HEK293 (cell line): ENCODE data around the gene LELP1.

Experiments used
- CTCF ChIA-PET: fragments of 350-600 bp; formaldehyde crosslinking; extraction: SDS; loops from one replicate; lab custom pipeline; 2021; ENCODE audit warnings: antibody characterized with exemption; lab: Yijun Ruan, JAX
- POLR2A ChIA-PET: fragments of 300-600 bp; formaldehyde crosslinking; extraction: SDS; loops from one replicate; lab custom pipeline; 2020; ENCODE audit warnings: antibody characterized with exemption, inconsistent platforms; lab: Yijun Ruan, JAX
- H3K27ac ChIP-seq: fragments of 200-500 bp; sonication (Bioruptor generic); 2 replicates; pipeline ENCODE4 v1.5.1; 2014; ENCODE audit warnings: low read depth, low read length, control low read depth, inconsistent platforms; ENCODE audit errors: extremely low read depth
- H3K36me3 ChIP-seq, 2 experiments: fragments of 200-500 bp in 1 of 2; sonication (Bioruptor generic) in 1 of 2; 1 replicate in 1 of 2; 2 replicates in 1 of 2; pipeline ENCODE4 v1.5.1; 2014 to 2017; ENCODE audit warnings: inconsistent platforms in 2 of 2, low read length in 2 of 2; ENCODE audit not compliant: control insufficient read depth in 2 of 2, insufficient read depth in 1 of 2
- H3K4me1 ChIP-seq: fragments of 200-500 bp; sonication (Bioruptor generic); 2 replicates; pipeline ENCODE4 v1.5.1; 2014; ENCODE audit warnings: mild to moderate bottlenecking, low read length, inconsistent platforms; ENCODE audit not compliant: control insufficient read depth, insufficient read depth
- H3K4me3 ChIP-seq: 2 replicates; pipeline ENCODE4 v1.5.1; 2011; ENCODE audit warnings: low read depth, mild to moderate bottlenecking, control low read depth, low read length, moderate library complexity
- H3K9me3 ChIP-seq: fragments of 200-500 bp; sonication (Bioruptor generic); 2 replicates; pipeline ENCODE4 v1.5.1; 2014; ENCODE audit warnings: low read depth, low read length, inconsistent platforms; ENCODE audit not compliant: control insufficient read depth, insufficient read depth
- GLIS1 ChIP-seq: fragments of 450-650 bp; formaldehyde crosslinking; IDR thresholded peaks from 2 replicates; pipeline ENCODE4 v1.5.1; 2016; ENCODE audit warnings: missing biosample characterization, missing genetic modification characterization
- MEIS1 ChIP-seq: sonication (generic); formaldehyde crosslinking; IDR thresholded peaks from 2 replicates; pipeline ENCODE4 v1.8.1; 2022; ENCODE audit warnings: missing genetic modification reagents, mild to moderate bottlenecking, borderline replicate concordance
- PRDM1 ChIP-seq: fragments of 450-650 bp; formaldehyde crosslinking; IDR thresholded peaks from 2 replicates; pipeline ENCODE4; 2016; ENCODE audit warnings: missing biosample characterization, missing genetic modification characterization
- SETDB1 ChIP-seq: IDR thresholded peaks from one replicate; pipeline ENCODE4 v1.6.1; 2017; ENCODE audit warnings: mild to moderate bottlenecking, low read length, moderate library complexity, mixed read lengths; ENCODE audit not compliant: insufficient read length
- WT1 ChIP-seq: fragments of 450-650 bp; formaldehyde crosslinking; IDR thresholded peaks from 2 replicates; pipeline ENCODE4 v1.5.1; 2016; ENCODE audit warnings: missing biosample characterization, missing genetic modification characterization
- ZBTB21 ChIP-seq: fragments of 450-650 bp; formaldehyde crosslinking; IDR thresholded peaks from 2 replicates; pipeline ENCODE4 v1.5.1; 2017; ENCODE audit warnings: missing biosample characterization, missing genetic modification characterization
- ZNF112 ChIP-seq: fragments of 450-650 bp; formaldehyde crosslinking; IDR thresholded peaks from 2 replicates; pipeline ENCODE4 v1.5.0; 2017; ENCODE audit warnings: missing biosample characterization, missing genetic modification characterization
- ZNF239 ChIP-seq: fragments of 450-650 bp; formaldehyde crosslinking; IDR thresholded peaks from 2 replicates; pipeline ENCODE4 v1.5.1; 2016; ENCODE audit warnings: missing biosample characterization, missing genetic modification characterization
- ZNF560 ChIP-seq: fragments of 450-650 bp; formaldehyde crosslinking; IDR thresholded peaks from 2 replicates; pipeline ENCODE4 v1.5.1; 2017; ENCODE audit warnings: missing biosample characterization, missing genetic modification characterization, borderline replicate concordance
- ZNF621 ChIP-seq: fragments of 450-650 bp; formaldehyde crosslinking; IDR thresholded peaks from 2 replicates; pipeline ENCODE4 v1.5.1; 2017; ENCODE audit warnings: missing biosample characterization, missing genetic modification characterization
- ZNF624 ChIP-seq: fragments of 450-650 bp; formaldehyde crosslinking; IDR thresholded peaks from 2 replicates; pipeline ENCODE4 v1.5.1; 2017; ENCODE audit warnings: missing biosample characterization, missing genetic modification characterization
- ZNF76 ChIP-seq: fragments of 450-650 bp; formaldehyde crosslinking; IDR thresholded peaks from 2 replicates; pipeline ENCODE4; 2016; ENCODE audit warnings: low read depth, missing biosample characterization, missing genetic modification characterization, borderline replicate concordance
- ZNF785 ChIP-seq: fragments of 450-650 bp; formaldehyde crosslinking; IDR thresholded peaks from 2 replicates; pipeline ENCODE4 v1.5.1; 2016; ENCODE audit warnings: missing biosample characterization, missing genetic modification characterization
- ZSCAN5A ChIP-seq: fragments of 450-650 bp; formaldehyde crosslinking; IDR thresholded peaks from 2 replicates; pipeline ENCODE4 v1.5.1; 2016; ENCODE audit warnings: missing biosample characterization, missing genetic modification characterization
- TF ChIP-seq, protein P1 (sequence below): fragments of 450-650 bp; formaldehyde crosslinking; IDR thresholded peaks from 2 replicates; pipeline ENCODE4; 2016; ENCODE audit warnings: missing biosample characterization, missing genetic modification characterization
- TF ChIP-seq, protein P2 (sequence below): fragments of 450-650 bp; formaldehyde crosslinking; conservative IDR thresholded peaks from 2 replicates; pipeline ENCODE4 v1.5.1; 2016; ENCODE audit warnings: low read depth, missing biosample characterization, missing genetic modification characterization
- TF ChIP-seq, protein P3 (sequence below): fragments of 450-650 bp; formaldehyde crosslinking; IDR thresholded peaks from 2 replicates; pipeline ENCODE4 v1.5.1; 2016; ENCODE audit warnings: missing biosample characterization, missing genetic modification characterization
- TF ChIP-seq, protein P4 (sequence below): fragments of 450-650 bp; formaldehyde crosslinking; IDR thresholded peaks from 2 replicates; pipeline ENCODE4 v1.5.1; 2016; ENCODE audit warnings: missing biosample characterization, missing genetic modification characterization
- TF ChIP-seq, protein P5 (sequence below): fragments of 450-650 bp; formaldehyde crosslinking; IDR thresholded peaks from 2 replicates; pipeline ENCODE4 v1.5.1; 2017; ENCODE audit warnings: missing biosample characterization, missing genetic modification characterization

LELP1 gene

DNA sequence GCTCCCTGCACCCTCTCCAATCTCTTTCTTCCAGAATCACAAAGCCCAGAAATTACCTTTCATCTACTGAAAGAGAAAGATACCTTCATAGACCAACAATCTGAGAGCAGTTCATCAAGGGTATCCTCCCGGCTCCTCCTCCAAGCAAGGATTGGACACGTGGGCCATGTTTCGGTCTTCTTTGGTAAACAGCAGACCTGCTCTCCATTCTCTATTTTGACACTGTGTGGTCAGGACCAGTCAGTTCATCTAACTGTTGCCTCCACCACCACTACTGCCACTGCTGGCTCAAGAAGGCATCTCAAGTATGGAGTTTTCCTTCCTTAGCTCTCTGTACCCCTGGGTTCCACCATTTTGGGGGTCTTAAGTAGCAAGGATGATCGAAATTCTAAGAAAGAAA, 8.0 kb upstream of the LELP1 start:
- H3K36me3 ChIP-seq = no peaks in the 10 kb centered on the region
- H3K4me1 ChIP-seq = no peaks in the 10 kb centered on the region
- CTCF ChIA-PET = interaction anchor here (0.6 to 1.5 kb wide), 3 partner anchors 299 to 516 kb away, joined by 3 to 4 read pairs (median 3); no protein-coding TSS in a partner anchor
- H3K4me3 ChIP-seq = no peak overlapping the region
- no peak for TF ChIP-seq SETDB1
- no peak for TF ChIP-seq ZNF112
- TF ChIP-seq, protein P1, sequence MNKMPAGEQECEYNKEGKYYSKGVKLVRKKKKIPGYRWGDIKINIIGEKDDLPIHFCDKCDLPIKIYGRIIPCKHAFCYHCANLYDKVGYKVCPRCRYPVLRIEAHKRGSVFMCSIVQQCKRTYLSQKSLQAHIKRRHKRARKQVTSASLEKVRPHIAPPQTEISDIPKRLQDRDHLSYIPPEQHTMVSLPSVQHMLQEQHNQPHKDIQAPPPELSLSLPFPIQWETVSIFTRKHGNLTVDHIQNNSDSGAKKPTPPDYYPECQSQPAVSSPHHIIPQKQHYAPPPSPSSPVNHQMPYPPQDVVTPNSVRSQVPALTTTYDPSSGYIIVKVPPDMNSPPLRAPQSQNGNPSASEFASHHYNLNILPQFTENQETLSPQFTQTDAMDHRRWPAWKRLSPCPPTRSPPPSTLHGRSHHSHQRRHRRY = no peak
- no peak for TF ChIP-seq ZSCAN5A (tag by site-specific recombination)
- TF ChIP-seq, protein P2, sequence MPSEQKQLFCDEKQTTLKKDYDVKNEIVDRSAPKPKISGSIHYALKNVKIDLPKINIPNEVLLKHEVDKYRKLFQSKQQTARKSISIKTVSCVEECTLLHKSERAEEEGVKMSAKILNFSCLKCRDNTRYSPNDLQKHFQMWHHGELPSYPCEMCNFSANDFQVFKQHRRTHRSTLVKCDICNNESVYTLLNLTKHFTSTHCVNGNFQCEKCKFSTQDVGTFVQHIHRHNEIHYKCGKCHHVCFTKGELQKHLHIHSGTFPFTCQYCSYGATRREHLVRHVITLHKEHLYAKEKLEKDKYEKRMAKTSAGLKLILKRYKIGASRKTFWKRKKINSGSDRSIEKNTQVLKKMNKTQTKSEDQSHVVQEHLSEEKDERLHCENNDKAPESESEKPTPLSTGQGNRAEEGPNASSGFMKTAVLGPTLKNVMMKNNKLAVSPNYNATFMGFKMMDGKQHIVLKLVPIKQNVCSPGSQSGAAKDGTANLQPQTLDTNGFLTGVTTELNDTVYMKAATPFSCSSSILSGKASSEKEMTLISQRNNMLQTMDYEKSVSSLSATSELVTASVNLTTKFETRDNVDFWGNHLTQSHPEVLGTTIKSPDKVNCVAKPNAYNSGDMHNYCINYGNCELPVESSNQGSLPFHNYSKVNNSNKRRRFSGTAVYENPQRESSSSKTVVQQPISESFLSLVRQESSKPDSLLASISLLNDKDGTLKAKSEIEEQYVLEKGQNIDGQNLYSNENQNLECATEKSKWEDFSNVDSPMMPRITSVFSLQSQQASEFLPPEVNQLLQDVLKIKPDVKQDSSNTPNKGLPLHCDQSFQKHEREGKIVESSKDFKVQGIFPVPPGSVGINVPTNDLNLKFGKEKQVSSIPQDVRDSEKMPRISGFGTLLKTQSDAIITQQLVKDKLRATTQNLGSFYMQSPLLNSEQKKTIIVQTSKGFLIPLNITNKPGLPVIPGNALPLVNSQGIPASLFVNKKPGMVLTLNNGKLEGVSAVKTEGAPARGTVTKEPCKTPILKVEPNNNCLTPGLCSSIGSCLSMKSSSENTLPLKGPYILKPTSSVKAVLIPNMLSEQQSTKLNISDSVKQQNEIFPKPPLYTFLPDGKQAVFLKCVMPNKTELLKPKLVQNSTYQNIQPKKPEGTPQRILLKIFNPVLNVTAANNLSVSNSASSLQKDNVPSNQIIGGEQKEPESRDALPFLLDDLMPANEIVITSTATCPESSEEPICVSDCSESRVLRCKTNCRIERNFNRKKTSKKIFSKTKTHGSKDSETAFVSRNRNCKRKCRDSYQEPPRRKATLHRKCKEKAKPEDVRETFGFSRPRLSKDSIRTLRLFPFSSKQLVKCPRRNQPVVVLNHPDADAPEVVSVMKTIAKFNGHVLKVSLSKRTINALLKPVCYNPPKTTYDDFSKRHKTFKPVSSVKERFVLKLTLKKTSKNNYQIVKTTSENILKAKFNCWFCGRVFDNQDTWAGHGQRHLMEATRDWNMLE (tag by site-specific recombination) = no peak
- TF ChIP-seq, protein P3, sequence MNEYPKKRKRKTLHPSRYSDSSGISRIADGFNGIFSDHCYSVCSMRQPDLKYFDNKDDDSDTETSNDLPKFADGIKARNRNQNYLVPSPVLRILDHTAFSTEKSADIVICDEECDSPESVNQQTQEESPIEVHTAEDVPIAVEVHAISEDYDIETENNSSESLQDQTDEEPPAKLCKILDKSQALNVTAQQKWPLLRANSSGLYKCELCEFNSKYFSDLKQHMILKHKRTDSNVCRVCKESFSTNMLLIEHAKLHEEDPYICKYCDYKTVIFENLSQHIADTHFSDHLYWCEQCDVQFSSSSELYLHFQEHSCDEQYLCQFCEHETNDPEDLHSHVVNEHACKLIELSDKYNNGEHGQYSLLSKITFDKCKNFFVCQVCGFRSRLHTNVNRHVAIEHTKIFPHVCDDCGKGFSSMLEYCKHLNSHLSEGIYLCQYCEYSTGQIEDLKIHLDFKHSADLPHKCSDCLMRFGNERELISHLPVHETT (tag by site-specific recombination) = no peak
- TF ChIP-seq ZNF624 (tag by site-specific recombination) = no peak
- no peak for TF ChIP-seq ZNF76 (tag by site-specific recombination)
- TF ChIP-seq, all 188 proteins: peak for 0
- no peak overlapping the region for H3K27ac ChIP-seq
- H3K9me3 ChIP-seq = no peaks in the 10 kb centered on the region
- POLR2A ChIA-PET = no interaction called here

GRCh38 chr1:153202006-153202405, 1.2 kb upstream of the LELP1 start:
- Histone ChIP-seq H3K4me3 (no peak overlapping the region), H3K9me3 (no peaks in the 10 kb centered on the region), H3K36me3 (no peaks in the 10 kb centered on the region), H3K4me1 (no peaks in the 10 kb centered on the region), H3K27ac (no peak overlapping the region)
- CTCF ChIA-PET = interaction anchor here (2.0 kb wide), 1 partner anchor 10 kb away, joined by 7 read pairs; no protein-coding TSS in a partner anchor
- TF ChIP-seq, protein P4, sequence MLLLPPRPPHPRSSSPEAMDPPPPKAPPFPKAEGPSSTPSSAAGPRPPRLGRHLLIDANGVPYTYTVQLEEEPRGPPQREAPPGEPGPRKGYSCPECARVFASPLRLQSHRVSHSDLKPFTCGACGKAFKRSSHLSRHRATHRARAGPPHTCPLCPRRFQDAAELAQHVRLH (tag by site-specific recombination) = no peak
- TF ChIP-seq ZNF239 (tag by site-specific recombination) (no peak), WT1 (no peak), ZNF560 (tag by site-specific recombination) (no peak), ZNF621 (tag by site-specific recombination) (no peak), PRDM1 (tag by site-specific recombination) (no peak), MEIS1 (CRISPR knock-in tag) (no peak), GLIS1 (no peak), ZBTB21 (tag by site-specific recombination) (no peak), ZNF785 (no peak)
- TF ChIP-seq, protein P5, sequence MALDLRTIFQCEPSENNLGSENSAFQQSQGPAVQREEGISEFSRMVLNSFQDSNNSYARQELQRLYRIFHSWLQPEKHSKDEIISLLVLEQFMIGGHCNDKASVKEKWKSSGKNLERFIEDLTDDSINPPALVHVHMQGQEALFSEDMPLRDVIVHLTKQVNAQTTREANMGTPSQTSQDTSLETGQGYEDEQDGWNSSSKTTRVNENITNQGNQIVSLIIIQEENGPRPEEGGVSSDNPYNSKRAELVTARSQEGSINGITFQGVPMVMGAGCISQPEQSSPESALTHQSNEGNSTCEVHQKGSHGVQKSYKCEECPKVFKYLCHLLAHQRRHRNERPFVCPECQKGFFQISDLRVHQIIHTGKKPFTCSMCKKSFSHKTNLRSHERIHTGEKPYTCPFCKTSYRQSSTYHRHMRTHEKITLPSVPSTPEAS (tag by site-specific recombination) = no peak
- POLR2A ChIA-PET = no interaction called here
